ENCODE data around the gene TMEM271.

Gene TMEM271

GRCh38 chr4:602559-602942 lies 26.5 kb upstream of the TMEM271 start:
- Histone ChIP-seq H3K4me2 (no peak overlapping the region), H3K27ac (no peak overlapping the region)

GRCh38 chr4:601612-602558 lies 25.8 kb upstream of the TMEM271 start:
- Histone ChIP-seq H3K9ac (no peak overlapping the region), H3K27me3 (ENCODE audit: insufficient read depth, low read depth) (no peaks in the 10 kb centered on the region), H2AFZ (ENCODE audit: low read depth) (no peak overlapping the region), H4K20me1 (ENCODE audit: insufficient read depth) (no peaks in the 10 kb centered on the region), H3K36me3 (ENCODE audit: insufficient read depth) (no peaks in the 10 kb centered on the region), H3K79me2 (ENCODE audit: insufficient read depth, low read depth) (no peaks in the 10 kb centered on the region), H3K4me3 (IDR thresholded peaks at IDR 0.05; ENCODE audit: insufficient read depth, low read depth, low read length) (no peak overlapping the region), H3K4me1 (ENCODE audit: low read depth, poor library complexity, severe bottlenecking) (no peaks in the 10 kb centered on the region), H3K27ac (no peak overlapping the region), H3K4me2 (no peak overlapping the region)
- no peak for TF ChIP-seq CTCF (conservative IDR thresholded peaks at IDR 0.05; ENCODE audit: low read depth, low read length)

More at GRCh38 chr4:602559-602942, 26.5 kb upstream of the TMEM271 start:
- Histone ChIP-seq H3K36me3 (ENCODE audit: insufficient read depth) (no peaks in the 10 kb centered on the region), H2AFZ (ENCODE audit: low read depth) (no peak overlapping the region), H3K79me2 (ENCODE audit: insufficient read depth, low read depth) (no peaks in the 10 kb centered on the region), H3K27me3 (ENCODE audit: insufficient read depth, low read depth) (no peaks in the 10 kb centered on the region; the same call in 1 of the 2 replicates), H4K20me1 (ENCODE audit: insufficient read depth) (no peaks in the 10 kb centered on the region), H3K4me3 (IDR thresholded peaks at IDR 0.05; ENCODE audit: insufficient read depth, low read depth, low read length) (no peak overlapping the region), H3K9ac (no peak overlapping the region), H3K4me1 (ENCODE audit: low read depth, poor library complexity, severe bottlenecking) (no peaks in the 10 kb centered on the region)
- 0 out of 2 replicates have a peak, but pooled peaks have one; percentile 17 for TF ChIP-seq CTCF (conservative IDR thresholded peaks at IDR 0.05; ENCODE audit: low read depth, low read length)

- no peak for TF ChIP-seq CTCF (conservative IDR thresholded peaks at IDR 0.05; ENCODE audit: low read depth, low read length)
- Histone ChIP-seq H3K27me3 (ENCODE audit: insufficient read depth, low read depth) (no peaks in the 10 kb centered on the region), H2AFZ (ENCODE audit: low read depth) (no peak overlapping the region), H3K4me3 (IDR thresholded peaks at IDR 0.05; ENCODE audit: insufficient read depth, low read depth, low read length) (no peak overlapping the region), H3K4me2 (no peak overlapping the region), H3K4me1 (ENCODE audit: low read depth, poor library complexity, severe bottlenecking) (no peaks in the 10 kb centered on the region), H3K9ac (no peak overlapping the region), H3K36me3 (ENCODE audit: insufficient read depth) (no peaks in the 10 kb centered on the region), H3K79me2 (ENCODE audit: insufficient read depth, low read depth) (no peaks in the 10 kb centered on the region), H3K27ac (no peak overlapping the region), H4K20me1 (ENCODE audit: insufficient read depth) (no peaks in the 10 kb centered on the region)
Observed at GRCh38 chr4:600850-601515, 24.9 kb upstream of the TMEM271 start.

GRCh38 chr4:600166-600565 lies 24.1 kb upstream of the TMEM271 start:
- H3K27ac ChIP-seq = no peak overlapping the region
- H3K9ac ChIP-seq = no peak overlapping the region
- TF ChIP-seq CTCF (conservative IDR thresholded peaks at IDR 0.05; ENCODE audit: low read depth, low read length) = no peak
- H3K4me3 ChIP-seq (IDR thresholded peaks at IDR 0.05; ENCODE audit: insufficient read depth, low read depth, low read length) = no peak overlapping the region
- H3K36me3 ChIP-seq (ENCODE audit: insufficient read depth) = no peaks in the 10 kb centered on the region
- no peaks in the 10 kb centered on the region for H3K79me2 ChIP-seq (ENCODE audit: insufficient read depth, low read depth)
- no peaks in the 10 kb centered on the region for H3K27me3 ChIP-seq (ENCODE audit: insufficient read depth, low read depth)
- H2AFZ ChIP-seq (ENCODE audit: low read depth) = no peak overlapping the region
- H3K4me2 ChIP-seq = no peak overlapping the region
- no peaks in the 10 kb centered on the region for H3K4me1 ChIP-seq (ENCODE audit: low read depth, poor library complexity, severe bottlenecking)
- H4K20me1 ChIP-seq (ENCODE audit: insufficient read depth) = no peaks in the 10 kb centered on the region
